Neuronal stem cell (in vitro differentiated cells): ENCODE measurements around the gene SPRY1.
A peak's percentile ranks its signal among the peaks of the same experiment; 100 is the strongest.

Experiments
- DNase-seq: peaks from one replicate; pipeline ENCODE4 v3.0.0-alpha.2; 2013; ENCODE audit warnings: low spot score
- H2AFZ ChIP-seq: one replicate; pipeline ENCODE4 v1.6.1; 2013; ENCODE audit warnings: mild to moderate bottlenecking, low read length, inconsistent platforms
- H2AK5ac ChIP-seq: 2 replicates; pipeline ENCODE4 v1.6.1; 2013; ENCODE audit warnings: low read depth, mild to moderate bottlenecking, inconsistent platforms, low read length, moderate library complexity, mixed read lengths
- H2BK120ac ChIP-seq: 2 replicates; pipeline ENCODE4 v1.6.1; 2013; ENCODE audit warnings: low read depth, mild to moderate bottlenecking, inconsistent platforms, low read length, moderate library complexity, mixed read lengths
- H2BK12ac ChIP-seq: one replicate; pipeline ENCODE4 v1.6.1; 2013; ENCODE audit warnings: low read length, inconsistent platforms
- H2BK15ac ChIP-seq: 2 replicates; pipeline ENCODE4 v1.6.1; 2013; ENCODE audit warnings: mild to moderate bottlenecking, low read length, inconsistent platforms, mixed read lengths
- H2BK5ac ChIP-seq: one replicate; pipeline ENCODE4 v1.6.1; 2013; ENCODE audit warnings: inconsistent platforms, mild to moderate bottlenecking, low read length, moderate library complexity
- H3K14ac ChIP-seq: one replicate; pipeline ENCODE4 v1.6.1; 2013; ENCODE audit warnings: low read length, inconsistent platforms
- H3K18ac ChIP-seq: 2 replicates; pipeline ENCODE4 v1.6.1; 2013; ENCODE audit warnings: low read length, inconsistent platforms
- H3K23ac ChIP-seq: 2 replicates; pipeline ENCODE4 v1.6.1; 2013; ENCODE audit warnings: low read depth, mild to moderate bottlenecking, mixed read lengths, low read length, inconsistent platforms; ENCODE audit not compliant: poor library complexity
- H3K27ac ChIP-seq: replicated peaks from 3 replicates; pipeline ENCODE4 v1.5.1; 2013; ENCODE audit warnings: low read length, inconsistent platforms
- H3K27me3 ChIP-seq, 3 experiments: 2 replicates each; pipeline ENCODE4 v1.6.1; 2013; ENCODE audit warnings: low read length in 3 of 3, mild to moderate bottlenecking in 2 of 3, inconsistent platforms in 1 of 3, low read depth in 1 of 3, mixed read lengths in 1 of 3, moderate library complexity in 1 of 3; ENCODE audit not compliant: control insufficient read depth in 3 of 3, insufficient read depth in 3 of 3
- H3K36me3 ChIP-seq, 2 donors: replicated peaks in 1 of 2; 2 replicates each; pipeline ENCODE4 v1.6.1; 2013; ENCODE audit warnings: low read length in 2 of 2; ENCODE audit not compliant: control insufficient read depth in 2 of 2, insufficient read depth in 2 of 2
- H3K4ac ChIP-seq: 2 replicates; pipeline ENCODE4 v1.6.1; 2013; ENCODE audit warnings: inconsistent platforms, mild to moderate bottlenecking, low read length, moderate library complexity
- H3K4me1 ChIP-seq, 2 donors: 1 replicate in 1 of 2; 2 replicates in 1 of 2; pipeline ENCODE4 v1.6.1; 2013; ENCODE audit warnings: low read length in 2 of 2, low read depth in 1 of 2; ENCODE audit not compliant: control insufficient read depth in 2 of 2, insufficient read depth in 1 of 2
- H3K4me2 ChIP-seq: one replicate; pipeline ENCODE4 v1.6.1; 2013; ENCODE audit warnings: mild to moderate bottlenecking, low read length, inconsistent platforms; ENCODE audit not compliant: insufficient read depth, poor library complexity, severe bottlenecking
- H3K4me3 ChIP-seq, 2 donors: 2 replicates each; pipeline ENCODE4 v1.5.1; 2013; ENCODE audit warnings: low read length in 2 of 2, mild to moderate bottlenecking in 2 of 2, inconsistent platforms in 1 of 2, moderate library complexity in 1 of 2
- H3K79me1 ChIP-seq: one replicate; pipeline ENCODE4 v1.6.1; 2013; ENCODE audit warnings: low read depth, mild to moderate bottlenecking, inconsistent platforms, low read length, moderate library complexity
- H3K9ac ChIP-seq: one replicate; pipeline ENCODE4 v1.6.1; 2013; ENCODE audit warnings: mild to moderate bottlenecking, low read depth, low read length, inconsistent platforms; ENCODE audit not compliant: poor library complexity
- H3K9me3 ChIP-seq, 2 donors: replicated peaks in 1 of 2; 2 replicates each; pipeline versions ENCODE3 to v1.6.1; 2013; ENCODE audit warnings: low read length in 2 of 2, mild to moderate bottlenecking in 2 of 2, inconsistent platforms in 1 of 2, low read depth in 1 of 2, mixed read lengths in 1 of 2, moderate library complexity in 1 of 2; ENCODE audit not compliant: control insufficient read depth in 2 of 2, insufficient read depth in 1 of 2
- H4K8ac ChIP-seq: one replicate; pipeline ENCODE4 v1.6.1; 2013; ENCODE audit warnings: low read depth, mild to moderate bottlenecking, inconsistent platforms, low read length, moderate library complexity
- H4K91ac ChIP-seq: one replicate; pipeline ENCODE4 v1.6.1; 2013; ENCODE audit warnings: low read length, low read depth, mild to moderate bottlenecking, inconsistent platforms; ENCODE audit not compliant: poor library complexity
- WGBS, 2 donors: extraction: QIAGEN DNeasy Blood & Tissue Kit; methylation state at CpG; one replicate each; pipeline ENCODE4 v1.1.7; 2013; ENCODE audit warnings: missing lambda C conversion rate in 2 of 2, mixed read lengths in 1 of 2; ENCODE audit not compliant: insufficient read length in 2 of 2, insufficient replicate concordance in 1 of 2; ENCODE audit errors: extremely low coverage in 2 of 2; 5-methylcytosine and 5-hydroxymethylcytosine counted together

Gene SPRY1

GRCh38 chr4:123415576-123415975, 19.0 kb downstream of the SPRY1 start:
- Histone ChIP-seq H2BK5ac (no peak overlapping the region), H3K14ac (no peak overlapping the region), H3K4me1 (peaks cover 6 to 30% of the 10 kb centered on the region in 2 donors), H3K9ac (no peak overlapping the region), H3K4me2 (no peak overlapping the region), H2AFZ (no peak overlapping the region), H3K27ac (no peak overlapping the region), H3K18ac (no peak overlapping the region), H3K36me3 (no peaks in the 10 kb centered on the region), H3K4me3 (no peak overlapping the region), H2BK15ac (no peak overlapping the region), H3K4ac (no peak overlapping the region), H2BK120ac (no peak overlapping the region), H4K8ac (no peak overlapping the region), H3K79me1 (no peaks in the 10 kb centered on the region), H4K91ac (no peak overlapping the region), H2AK5ac (no peak overlapping the region), H2BK12ac (no peak overlapping the region), H3K9me3 (no peaks in the 10 kb centered on the region), H3K27me3 (no peaks in the 10 kb centered on the region), H3K23ac (no peak overlapping the region)
- DNase-seq: no peak
- no CpG with 5 or more reads among the region's 1 CpG for WGBS, 2 donors

GRCh38 chr4:123415977-123416376, 19.4 kb downstream of the SPRY1 start:
- H3K14ac ChIP-seq: no peak overlapping the region
- DNase-seq: no peak
- peaks cover 6 to 30% of the 10 kb centered on the region in 2 donors for H3K4me1 ChIP-seq
- no peak overlapping the region for H4K91ac ChIP-seq
- no peak overlapping the region for H2BK5ac ChIP-seq
- no peak overlapping the region for H2BK15ac ChIP-seq
- no peak overlapping the region for H3K9ac ChIP-seq
- no peaks in the 10 kb centered on the region for H3K27me3 ChIP-seq
- no peaks in the 10 kb centered on the region for H3K36me3 ChIP-seq
- H3K79me1 ChIP-seq: no peaks in the 10 kb centered on the region
- WGBS, 2 donors: no CpG with 5 or more reads among the region's 6 CpGs
- H3K4me3 ChIP-seq: no peak overlapping the region
- no peak overlapping the region for H3K4ac ChIP-seq
- no peak overlapping the region for H2AK5ac ChIP-seq
- no peak overlapping the region for H3K23ac ChIP-seq
- no peaks in the 10 kb centered on the region for H3K9me3 ChIP-seq
- H3K4me2 ChIP-seq: no peak overlapping the region
- peak overlapping the region; percentile 52 for H3K18ac ChIP-seq
- no peak overlapping the region for H2BK120ac ChIP-seq
- no peak overlapping the region for H2BK12ac ChIP-seq
- no peak overlapping the region for H2AFZ ChIP-seq
- no peak overlapping the region for H4K8ac ChIP-seq
- H3K27ac ChIP-seq: no peak overlapping the region

GRCh38 chr4:123417813-123418212, 21.2 kb downstream of the SPRY1 start:
- no peak overlapping the region for H2BK120ac ChIP-seq
- H2BK12ac ChIP-seq: no peak overlapping the region
- H2AK5ac ChIP-seq: no peak overlapping the region
- no peak overlapping the region for H3K4me3 ChIP-seq
- no peak overlapping the region for H2BK5ac ChIP-seq
- H3K27ac ChIP-seq: peak overlapping the region; percentile 40
- peaks cover 6 to 21% of the 10 kb centered on the region in 2 donors for H3K4me1 ChIP-seq
- H3K36me3 ChIP-seq: no peaks in the 10 kb centered on the region
- no peak overlapping the region for H3K14ac ChIP-seq
- H3K23ac ChIP-seq: no peak overlapping the region
- H3K79me1 ChIP-seq: no peaks in the 10 kb centered on the region
- no peak overlapping the region for H3K9ac ChIP-seq
- WGBS, 2 donors: no CpG with 5 or more reads among the region's 2 CpGs
- no peak for DNase-seq
- no peak overlapping the region for H4K91ac ChIP-seq
- no peak overlapping the region for H2BK15ac ChIP-seq
- H3K18ac ChIP-seq: no peak overlapping the region
- H3K4me2 ChIP-seq: no peak overlapping the region
- H2AFZ ChIP-seq: no peak overlapping the region
- no peak overlapping the region for H3K4ac ChIP-seq
- H3K9me3 ChIP-seq: no peaks in the 10 kb centered on the region
- no peak overlapping the region for H4K8ac ChIP-seq
- no peaks in the 10 kb centered on the region for H3K27me3 ChIP-seq

GRCh38 chr4:123418351-123418931, 21.8 kb downstream of the SPRY1 start:
- Histone ChIP-seq H3K9me3 (no peaks in the 10 kb centered on the region), H3K4ac (no peak overlapping the region), H3K9ac (no peak overlapping the region), H2AFZ (peak overlapping the region; percentile 24), H2BK120ac (no peak overlapping the region), H3K36me3 (no peaks in the 10 kb centered on the region), H3K14ac (no peak overlapping the region), H2AK5ac (no peak overlapping the region), H3K18ac (no peak overlapping the region), H4K8ac (no peak overlapping the region), H2BK5ac (no peak overlapping the region), H2BK15ac (no peak overlapping the region), H3K23ac (no peak overlapping the region), H3K79me1 (no peaks in the 10 kb centered on the region), H4K91ac (no peak overlapping the region), H2BK12ac (no peak overlapping the region), H3K4me1 (peaks cover 2 to 17% of the 10 kb centered on the region in 2 donors), H3K27ac (peak overlapping the region; percentile 85), H3K4me2 (no peak overlapping the region), H3K27me3 (no peaks in the 10 kb centered on the region), H3K4me3 (no peak overlapping the region)
- no CpG with 5 or more reads among the region's 3 CpGs for WGBS, 2 donors
- peak; percentile 85 for DNase-seq
